Measurements from ENCODE around the gene ANKRD30A.
"Not testable (repeated sequence)": the region's sequence is repeated elsewhere in the genome, so short reads cannot be mapped to it uniquely, and the experiment has no call there.

The ANKRD30A gene

GRCh38 chr10:37263304-37263703 is 137.9 kb downstream of the ANKRD30A start:
- no peak for DNase-seq

DNA sequence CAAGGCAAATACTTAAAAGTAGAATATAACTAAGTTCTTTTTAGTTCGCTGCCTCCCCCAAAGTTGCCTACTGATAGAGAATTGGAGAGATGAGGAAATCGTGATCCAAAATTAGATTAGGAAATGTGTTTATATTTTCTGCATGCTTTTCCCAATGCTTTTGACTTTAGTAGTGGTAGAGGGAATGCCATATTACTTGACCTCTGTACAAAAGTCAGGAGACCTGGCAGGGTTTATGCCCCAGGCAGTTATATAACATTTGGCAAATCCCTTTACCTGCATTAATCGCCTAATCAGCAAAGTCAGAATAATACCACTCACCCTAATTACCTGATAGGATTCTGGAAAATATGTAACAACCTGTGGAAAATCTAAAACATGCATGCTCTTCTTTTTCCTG is 142.9 kb downstream of the ANKRD30A start:
- DNase-seq: no peak

DNA sequence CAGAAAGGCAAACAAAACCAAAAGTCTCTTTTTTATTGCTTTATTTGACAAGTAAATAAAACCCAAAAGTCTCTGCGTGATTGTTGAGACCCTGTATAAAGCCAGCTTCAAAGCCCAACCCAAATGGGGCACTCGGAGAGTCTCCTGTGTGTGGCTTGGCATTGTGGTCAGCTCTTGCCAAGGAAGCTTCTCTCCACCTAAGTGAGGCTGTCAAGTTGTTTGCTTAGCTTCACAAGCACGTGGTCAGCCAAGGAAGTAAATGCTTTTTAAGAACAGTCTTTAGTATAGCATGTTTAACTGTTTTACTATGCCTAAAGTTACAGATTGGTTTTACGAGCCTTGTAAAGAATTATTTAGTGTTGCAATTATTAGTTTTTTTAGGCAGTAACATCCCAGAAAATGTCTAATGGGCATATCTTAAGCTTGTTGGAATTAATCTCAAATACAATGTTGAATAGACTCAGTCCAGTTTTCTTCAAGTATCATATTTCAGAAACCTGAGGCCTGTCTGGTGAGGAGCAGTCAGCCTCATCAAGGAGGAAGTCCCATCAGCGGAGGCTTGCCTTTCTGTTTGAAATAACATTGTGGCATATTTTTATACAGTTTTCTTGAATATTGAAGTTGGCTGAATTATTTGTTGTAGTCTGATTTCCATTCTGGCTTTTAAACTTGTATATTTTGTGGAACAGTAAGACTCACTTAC is 144.3 kb downstream of the ANKRD30A start:
- DNase-seq: no peak

DNA sequence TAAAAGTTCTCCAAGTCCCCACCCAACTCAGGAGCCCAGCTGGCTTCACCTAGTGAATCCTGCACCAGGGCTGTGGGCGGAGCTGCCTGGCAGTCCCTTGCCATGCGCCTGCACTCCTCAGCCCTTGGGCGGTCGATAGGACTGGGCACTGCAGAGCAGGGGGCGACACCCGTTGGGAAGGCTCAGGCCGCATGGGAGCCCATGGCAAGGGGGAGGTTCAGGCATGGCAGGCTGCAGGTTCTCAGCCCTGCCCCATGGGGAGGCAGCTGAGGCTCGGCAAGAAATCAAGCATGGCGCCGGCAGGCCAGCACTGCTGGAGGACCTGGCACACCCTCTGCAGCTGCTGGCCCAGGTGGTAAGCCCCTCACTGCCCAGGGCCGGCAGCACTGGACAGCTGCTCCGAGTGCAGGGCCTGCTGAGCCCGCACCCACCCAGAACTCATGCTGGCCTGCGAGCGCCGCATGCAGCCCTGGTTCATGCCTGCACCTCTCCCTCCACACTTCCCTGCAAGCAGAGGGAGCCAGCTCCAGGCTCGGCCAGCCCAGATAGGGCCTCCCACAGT is 149.9 kb downstream of the ANKRD30A start:
- DNase-seq: no peak

DNA sequence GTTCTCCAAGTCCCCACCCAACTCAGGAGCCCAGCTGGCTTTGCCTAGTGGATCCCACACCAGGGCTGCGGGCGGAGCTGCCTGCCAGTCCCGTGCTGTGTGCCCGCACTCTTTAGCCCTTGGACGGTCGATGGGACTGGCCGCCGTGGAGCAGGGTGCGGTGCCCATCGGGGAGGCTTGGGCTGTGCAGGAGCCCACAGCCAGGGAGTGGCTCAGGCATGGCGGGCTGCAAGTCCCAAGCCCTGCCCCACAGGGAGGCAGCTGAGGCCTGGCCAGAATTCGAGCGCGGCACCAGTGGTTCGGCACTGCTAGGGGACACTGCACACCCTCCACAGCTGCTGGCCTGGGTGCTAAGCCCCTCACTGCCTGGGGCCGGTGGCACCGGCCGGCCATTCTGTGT is 159.7 kb downstream of the ANKRD30A start:
- no peak for DNase-seq

DNA sequence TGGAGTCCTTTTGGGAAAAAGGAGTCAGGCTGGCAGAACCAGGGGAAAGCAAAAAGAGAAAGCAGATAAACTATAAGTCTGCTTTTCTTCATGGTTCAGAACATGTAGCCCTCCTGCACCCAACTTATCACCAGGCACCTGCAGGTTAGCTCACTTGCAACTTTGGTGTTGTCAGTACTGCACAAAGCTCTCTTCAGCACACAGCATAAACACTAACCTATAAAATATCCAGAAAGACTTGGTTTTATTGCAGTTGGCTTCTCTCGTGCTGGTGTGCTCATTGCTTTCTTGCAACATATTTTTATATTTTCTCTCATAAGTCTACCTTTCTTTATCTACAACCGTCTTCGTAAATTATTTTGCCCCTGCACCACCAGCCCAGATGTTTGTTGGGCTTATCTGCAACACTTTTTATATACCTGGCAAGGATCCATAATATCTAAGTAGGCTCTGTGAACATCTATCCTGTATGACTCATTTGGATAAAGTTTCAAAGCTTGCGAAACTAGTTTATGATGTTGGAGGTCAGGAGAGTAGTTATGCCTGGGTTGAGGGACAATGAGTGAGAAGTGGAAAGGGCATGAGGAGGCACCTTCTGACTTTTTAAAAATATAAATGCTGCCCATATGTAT is 164.6 kb downstream of the ANKRD30A start:
- DNase-seq: no peak

GRCh38 chr10:37301271-37301670 is 175.9 kb downstream of the ANKRD30A start:
- DNase-seq: no peak

DNA sequence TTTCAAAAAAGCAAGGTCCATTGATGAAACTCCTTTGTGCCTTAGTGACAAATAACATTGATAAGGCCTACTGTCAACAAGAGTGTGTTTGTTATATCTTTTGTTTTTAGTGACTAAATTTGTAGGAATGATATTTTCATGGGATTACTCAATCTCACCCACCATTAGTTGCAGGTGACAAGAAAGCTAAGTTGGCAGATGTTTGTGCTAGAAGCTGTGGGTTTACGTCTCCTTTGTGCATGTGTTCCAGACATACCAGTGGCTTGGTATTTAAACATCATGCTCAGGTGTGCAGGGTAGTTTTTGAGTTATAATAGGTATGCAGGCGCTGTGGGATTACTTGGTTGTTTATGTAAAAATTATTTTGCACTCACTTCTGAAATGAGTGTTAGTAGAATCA is 178.6 kb downstream of the ANKRD30A start:
- no peak for DNase-seq

- no peak for DNase-seq
Observed at GRCh38 chr10:37314350-37314749, 189.0 kb downstream of the ANKRD30A start.

- DNase-seq: no peak
Observed at GRCh38 chr10:37314862-37315261, 189.5 kb downstream of the ANKRD30A start.

- no peak for DNase-seq
Observed at GRCh38 chr10:37344413-37344812, 219.0 kb downstream of the ANKRD30A start.

DNA sequence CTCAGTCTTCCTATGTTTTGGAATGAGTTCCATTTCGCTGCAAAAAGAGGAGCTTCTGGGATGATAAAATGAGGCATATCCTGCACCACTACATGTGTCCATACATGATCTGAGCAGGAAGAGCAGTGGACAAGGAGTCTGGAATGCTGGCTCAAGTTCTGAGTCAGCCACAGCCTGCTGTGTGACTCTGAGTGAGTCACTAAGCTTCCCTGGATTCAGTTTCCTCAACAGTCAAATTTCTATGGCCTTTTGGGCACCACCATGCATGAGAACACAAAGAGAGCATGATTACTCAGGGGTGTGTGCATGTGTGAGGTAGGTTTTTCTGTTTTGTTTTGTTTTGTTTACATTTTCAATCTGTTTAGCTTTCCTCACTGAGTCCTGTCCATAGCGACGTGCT is 254.6 kb downstream of the ANKRD30A start:
- DNase-seq: no peak

DNA sequence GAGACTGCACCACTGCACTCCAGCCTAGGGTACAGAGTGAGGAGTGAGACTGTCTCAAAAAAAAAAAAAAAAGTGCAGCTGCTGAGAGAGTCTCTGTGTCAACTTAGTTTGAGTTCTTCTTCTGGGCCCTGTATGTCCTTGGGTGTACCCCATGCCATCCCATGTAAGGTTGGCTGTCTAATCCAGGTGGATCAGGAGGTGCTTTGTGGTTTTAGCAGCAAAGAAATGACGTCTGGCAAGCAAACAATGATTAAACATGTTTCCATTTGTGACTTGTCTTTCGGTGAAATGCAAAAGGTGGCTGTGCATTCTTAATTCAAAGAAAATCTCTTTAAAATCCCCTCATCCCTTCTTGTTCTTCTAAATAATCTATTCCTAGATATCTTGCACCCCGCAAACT is 255.9 kb downstream of the ANKRD30A start:
- no peak for DNase-seq

- DNase-seq: no peak
Observed at GRCh38 chr10:37384923-37385322, 259.5 kb downstream of the ANKRD30A start.

DNA sequence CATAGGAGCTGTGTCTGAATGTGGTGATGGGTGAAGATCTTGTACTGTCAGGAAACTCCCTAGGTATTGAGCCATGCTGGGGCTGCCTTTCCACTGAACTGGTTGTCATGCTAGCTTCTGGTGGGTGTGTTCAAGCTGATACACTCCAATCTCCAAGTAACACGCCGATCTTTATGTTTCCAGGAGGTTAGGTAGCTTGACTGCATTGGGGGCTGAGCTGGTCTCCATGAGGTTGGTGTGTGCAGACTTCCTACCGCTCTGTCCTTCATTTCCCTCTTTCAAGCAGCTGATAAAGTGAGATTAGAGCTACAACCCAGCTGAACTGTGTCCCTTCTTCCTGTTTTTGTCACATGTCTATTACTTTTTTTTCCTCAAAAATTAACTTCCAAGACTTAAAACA is 265.5 kb downstream of the ANKRD30A start:
- no peak for DNase-seq

GRCh38 chr10:37400774-37401173 is 275.4 kb downstream of the ANKRD30A start:
- not testable (repeated sequence) for DNase-seq

DNA sequence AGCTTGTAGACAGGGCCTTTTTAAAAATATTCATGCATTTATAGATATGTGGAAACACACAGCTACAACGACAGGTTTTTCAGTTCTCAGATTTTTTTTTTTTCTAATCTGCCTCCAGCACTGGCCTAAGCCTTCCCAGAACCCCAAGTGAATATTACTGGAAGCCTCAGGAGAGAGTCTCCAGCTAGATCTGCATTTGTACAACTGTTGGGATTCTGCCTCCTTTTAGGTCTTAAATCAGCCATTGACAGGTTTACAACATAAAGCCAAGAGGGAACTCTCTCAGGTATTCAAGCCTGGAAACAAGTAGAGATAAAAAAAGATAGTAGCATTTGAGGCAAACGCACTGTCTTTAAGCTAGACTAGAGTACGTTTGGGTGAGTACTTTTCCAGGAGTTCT is 275.8 kb downstream of the ANKRD30A start:
- no peak for DNase-seq

DNA sequence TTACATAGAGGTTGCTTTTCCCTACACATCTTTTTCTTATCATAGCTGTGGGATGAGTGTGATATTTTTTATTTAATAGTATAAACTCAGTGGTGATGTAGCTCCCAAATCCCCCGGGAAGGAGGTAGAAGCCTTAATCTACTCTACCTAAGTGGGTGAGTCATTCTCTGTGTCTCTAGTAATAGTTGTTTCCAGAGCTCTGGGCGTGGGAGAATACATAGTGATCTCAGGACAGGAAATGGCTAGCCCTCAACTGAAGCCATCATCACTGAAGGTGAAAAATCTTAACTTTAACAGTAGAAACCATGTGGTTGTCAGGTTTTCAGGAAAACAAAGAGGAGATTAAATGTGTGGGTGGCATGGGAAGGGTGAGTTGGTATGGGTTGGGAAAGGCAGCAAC is 278.4 kb downstream of the ANKRD30A start:
- DNase-seq: no peak

All from NCI-H446 treated with DMSO at 0.1 percent for 48 hours (cell line).